ENCODE data around the gene RBP3.

Gene RBP3

DNA sequence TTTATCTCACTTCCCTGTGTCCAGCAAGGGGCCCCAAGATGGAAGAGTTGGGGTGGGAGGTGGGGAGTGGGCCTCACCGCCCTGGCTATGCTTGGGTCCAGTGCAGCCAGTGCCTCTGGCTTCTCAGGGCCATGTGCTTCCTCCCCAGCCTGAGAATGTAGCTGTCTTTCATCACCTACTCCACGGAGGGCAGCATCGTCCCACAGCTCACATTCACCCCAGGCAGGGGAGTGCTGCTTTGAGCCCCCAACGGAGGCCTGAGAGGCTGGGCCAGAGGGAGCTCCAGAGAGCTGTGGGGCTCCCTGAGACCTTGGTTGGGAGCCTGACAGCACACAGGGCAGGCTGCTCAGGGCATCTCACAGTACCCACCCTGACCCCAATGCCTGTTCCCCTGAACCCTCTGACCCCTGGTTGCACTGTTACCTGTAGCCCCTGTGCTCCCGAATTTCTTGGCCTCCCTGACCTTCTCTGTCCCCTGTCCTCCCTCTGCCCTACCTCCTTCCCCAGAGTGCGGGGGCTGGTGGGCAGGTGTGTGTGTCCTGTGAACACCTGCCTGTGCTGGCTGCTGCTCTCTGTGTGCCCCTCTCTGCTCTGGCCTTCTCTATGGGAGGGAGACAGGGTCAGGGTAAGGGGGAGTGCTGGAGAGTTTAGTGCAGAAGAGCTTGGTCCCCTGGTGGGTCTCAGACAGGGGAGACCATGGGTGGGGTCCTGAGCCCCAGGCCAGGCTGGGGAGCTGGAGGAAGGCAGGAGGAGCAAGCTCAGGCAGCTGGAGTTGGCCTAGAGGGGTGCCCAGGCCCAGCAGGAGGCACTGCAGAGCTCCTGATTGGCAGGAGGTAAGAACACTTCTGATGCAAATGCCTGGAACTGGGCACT lies 55.5 kb downstream of the RBP3 start:
- no peak for DNase-seq

DNA sequence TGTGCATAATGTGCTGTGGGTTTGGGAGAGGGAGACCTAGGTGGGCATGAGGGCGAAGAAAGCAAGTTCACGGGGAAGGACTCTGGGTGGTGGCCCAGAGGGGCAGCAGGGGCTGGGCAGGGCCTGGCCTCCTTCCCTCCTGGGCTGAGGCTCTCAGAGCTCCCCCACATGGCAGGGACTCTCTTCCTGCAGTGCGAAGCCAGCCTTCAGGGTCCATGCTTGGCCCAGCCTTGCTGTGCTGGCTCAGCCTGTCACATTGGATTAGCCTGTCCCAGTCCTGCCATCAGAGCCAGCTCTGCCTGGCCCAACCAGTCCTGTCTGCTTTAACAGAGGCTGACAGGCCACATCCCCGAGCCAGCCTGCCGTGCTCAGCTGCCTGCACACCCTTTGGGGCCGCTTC lies 56.3 kb downstream of the RBP3 start:
- DNase-seq = no peak

DNA sequence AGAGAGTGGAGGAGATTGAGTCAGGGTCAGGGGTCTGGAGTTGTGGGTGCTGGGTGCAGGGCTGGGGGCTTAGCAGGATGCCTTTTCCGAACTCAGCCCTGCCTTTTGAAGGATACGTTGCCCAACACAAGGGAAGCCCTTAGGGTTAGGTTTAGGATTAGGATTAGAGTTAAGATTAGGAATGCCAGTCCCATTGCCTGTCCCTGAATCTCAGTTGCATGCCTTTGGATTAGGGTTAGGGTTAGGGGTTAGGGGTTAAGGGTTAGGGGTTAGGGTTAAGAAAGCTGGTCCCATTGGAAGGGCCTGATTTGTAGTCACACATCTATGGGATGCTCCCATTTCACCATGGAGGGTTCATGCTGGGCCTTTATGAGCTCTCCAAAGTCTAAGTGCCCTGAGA lies 56.8 kb downstream of the RBP3 start:
- DNase-seq = no peak

DNA sequence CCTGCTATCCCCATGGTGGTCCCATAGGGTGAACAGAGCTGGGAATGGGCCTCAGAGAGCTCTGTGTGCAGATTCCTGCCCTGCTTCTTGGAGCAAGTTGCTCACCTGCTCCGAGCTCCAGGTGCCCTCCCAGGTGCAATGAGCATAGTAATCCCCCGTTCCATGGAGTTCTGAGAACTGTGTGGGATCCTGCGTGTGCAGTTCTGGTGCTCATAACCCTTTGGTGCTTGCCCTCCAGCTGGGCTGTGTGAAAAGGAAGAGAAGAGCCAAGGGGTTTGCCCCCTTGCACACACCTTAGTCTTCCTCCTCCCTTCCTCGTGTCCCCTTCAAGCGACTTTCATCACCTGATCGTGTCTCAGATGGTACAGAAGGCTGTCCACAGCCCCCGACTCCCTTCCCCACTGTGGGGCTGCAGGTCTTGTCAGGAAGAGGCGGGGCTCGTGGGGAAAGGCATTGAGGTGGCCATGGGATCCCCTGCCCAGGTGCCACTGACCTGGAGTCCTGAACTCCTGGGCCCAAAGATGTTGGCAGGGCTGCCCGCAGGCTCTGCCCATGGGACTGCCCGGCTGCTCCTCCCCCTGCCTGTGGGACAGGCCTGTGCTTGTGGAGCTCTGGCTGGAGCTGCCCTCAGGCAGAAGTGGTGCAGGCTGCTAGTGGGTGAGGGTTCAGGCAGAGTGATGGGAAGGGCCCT lies 57.8 kb downstream of the RBP3 start:
- no peak for DNase-seq

DNA sequence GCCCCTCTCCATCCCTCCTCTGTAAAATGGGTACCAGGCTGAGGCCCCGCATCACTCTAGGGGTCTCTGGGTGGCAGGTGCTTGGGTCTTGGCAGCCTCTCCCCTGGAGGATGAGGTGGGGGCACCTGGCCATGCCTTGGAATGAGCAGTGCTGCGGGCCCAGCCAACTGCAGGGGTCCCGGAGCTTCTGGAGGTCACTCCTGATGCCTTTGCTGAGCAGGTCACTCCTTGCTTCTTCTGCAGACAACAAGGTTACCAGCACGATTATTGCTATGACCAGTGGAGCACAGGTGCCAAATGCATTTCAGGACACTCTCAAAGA lies 58.3 kb downstream of the RBP3 start:
- no peak for DNase-seq

DNA sequence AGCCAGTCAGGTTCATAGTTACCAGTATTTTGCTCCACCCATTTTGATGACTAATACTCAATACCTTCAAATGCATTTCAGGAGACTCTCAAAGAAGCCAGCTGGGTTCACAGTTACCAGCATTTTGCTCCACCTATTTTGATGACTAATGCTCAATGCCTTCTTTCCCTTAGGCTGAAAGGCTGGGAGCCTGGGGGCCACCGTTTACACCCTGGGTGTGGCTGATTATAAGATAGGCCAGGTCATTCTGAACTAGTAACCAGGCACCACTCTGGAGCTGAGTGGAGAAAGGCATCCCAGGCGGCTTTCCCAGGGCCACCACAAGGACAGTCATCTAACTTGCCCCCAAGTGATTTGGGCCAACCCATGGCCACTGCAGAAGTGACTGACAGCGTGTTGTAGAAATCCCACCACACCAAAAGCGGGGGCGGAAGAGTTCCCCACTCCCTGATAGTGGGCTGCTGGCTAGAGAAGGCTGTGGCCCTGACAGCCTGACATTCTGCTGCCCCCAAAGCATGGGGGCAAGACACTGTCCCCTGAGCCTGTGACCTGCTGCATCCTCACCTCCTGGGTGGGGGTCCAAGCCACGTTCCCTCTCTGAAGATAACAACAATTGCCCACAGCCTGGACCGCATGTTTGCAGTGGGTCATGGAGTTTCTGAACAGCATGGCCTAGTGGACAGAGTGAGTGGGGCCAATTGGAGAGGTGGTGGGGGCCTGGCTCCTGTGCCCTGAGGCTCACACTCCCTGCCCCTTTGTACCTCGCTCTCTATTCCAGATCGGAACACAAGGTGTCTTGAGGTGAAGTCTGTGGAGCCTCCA lies 58.9 kb downstream of the RBP3 start:
- DNase-seq = no peak
